Epithelial cell of proximal tubule (primary cell): ENCODE measurements around the gene FGFR3. TPM values are rescaled to one million over a fixed set of nuclear protein-coding genes. Genes with fewer than 3 reads are reported as not detected.

ENCODE experiments used
- DNase-seq: peaks from one replicate; pipeline ENCODE4 v3.0.0-alpha.2; 2011; ENCODE audit warnings: low read depth
- H3K4me3 ChIP-seq: 2 replicates; pipeline ENCODE4 v1.5.1; 2011; ENCODE audit warnings: low read depth, mild to moderate bottlenecking, low read length
- total RNA-seq: library from RNA; depleted of rRNA; stranded (reverse); fragments of >200 nt; gene quantifications from 2 replicates; pipeline ENCODE4 v1.2.3, GENCODE V29; 2015
- TF ChIP-seq, protein P1 (sequence below): conservative IDR thresholded peaks from 2 replicates; pipeline ENCODE4 v1.5.1; 2012; ENCODE audit warnings: low read depth, mild to moderate bottlenecking, low read length

FGFR3 gene
- total RNA-seq, 1 donor from 2014 or later, result 8.1 TPM

DNA sequence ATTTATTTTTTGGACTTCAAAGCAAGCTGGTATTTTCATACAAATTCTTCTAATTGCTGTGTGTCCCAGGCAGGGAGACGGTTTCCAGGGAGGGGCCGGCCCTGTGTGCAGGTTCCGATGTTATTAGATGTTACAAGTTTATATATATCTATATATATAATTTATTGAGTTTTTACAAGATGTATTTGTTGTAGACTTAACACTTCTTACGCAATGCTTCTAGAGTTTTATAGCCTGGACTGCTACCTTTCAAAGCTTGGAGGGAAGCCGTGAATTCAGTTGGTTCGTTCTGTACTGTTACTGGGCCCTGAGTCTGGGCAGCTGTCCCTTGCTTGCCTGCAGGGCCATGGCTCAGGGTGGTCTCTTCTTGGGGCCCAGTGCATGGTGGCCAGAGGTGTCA, 15.3 kb downstream of the FGFR3 start:
- H3K4me3 ChIP-seq, result no peak overlapping the region
- TF ChIP-seq, protein P1, sequence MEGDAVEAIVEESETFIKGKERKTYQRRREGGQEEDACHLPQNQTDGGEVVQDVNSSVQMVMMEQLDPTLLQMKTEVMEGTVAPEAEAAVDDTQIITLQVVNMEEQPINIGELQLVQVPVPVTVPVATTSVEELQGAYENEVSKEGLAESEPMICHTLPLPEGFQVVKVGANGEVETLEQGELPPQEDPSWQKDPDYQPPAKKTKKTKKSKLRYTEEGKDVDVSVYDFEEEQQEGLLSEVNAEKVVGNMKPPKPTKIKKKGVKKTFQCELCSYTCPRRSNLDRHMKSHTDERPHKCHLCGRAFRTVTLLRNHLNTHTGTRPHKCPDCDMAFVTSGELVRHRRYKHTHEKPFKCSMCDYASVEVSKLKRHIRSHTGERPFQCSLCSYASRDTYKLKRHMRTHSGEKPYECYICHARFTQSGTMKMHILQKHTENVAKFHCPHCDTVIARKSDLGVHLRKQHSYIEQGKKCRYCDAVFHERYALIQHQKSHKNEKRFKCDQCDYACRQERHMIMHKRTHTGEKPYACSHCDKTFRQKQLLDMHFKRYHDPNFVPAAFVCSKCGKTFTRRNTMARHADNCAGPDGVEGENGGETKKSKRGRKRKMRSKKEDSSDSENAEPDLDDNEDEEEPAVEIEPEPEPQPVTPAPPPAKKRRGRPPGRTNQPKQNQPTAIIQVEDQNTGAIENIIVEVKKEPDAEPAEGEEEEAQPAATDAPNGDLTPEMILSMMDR, result no peak
- no peak for DNase-seq

DNA sequence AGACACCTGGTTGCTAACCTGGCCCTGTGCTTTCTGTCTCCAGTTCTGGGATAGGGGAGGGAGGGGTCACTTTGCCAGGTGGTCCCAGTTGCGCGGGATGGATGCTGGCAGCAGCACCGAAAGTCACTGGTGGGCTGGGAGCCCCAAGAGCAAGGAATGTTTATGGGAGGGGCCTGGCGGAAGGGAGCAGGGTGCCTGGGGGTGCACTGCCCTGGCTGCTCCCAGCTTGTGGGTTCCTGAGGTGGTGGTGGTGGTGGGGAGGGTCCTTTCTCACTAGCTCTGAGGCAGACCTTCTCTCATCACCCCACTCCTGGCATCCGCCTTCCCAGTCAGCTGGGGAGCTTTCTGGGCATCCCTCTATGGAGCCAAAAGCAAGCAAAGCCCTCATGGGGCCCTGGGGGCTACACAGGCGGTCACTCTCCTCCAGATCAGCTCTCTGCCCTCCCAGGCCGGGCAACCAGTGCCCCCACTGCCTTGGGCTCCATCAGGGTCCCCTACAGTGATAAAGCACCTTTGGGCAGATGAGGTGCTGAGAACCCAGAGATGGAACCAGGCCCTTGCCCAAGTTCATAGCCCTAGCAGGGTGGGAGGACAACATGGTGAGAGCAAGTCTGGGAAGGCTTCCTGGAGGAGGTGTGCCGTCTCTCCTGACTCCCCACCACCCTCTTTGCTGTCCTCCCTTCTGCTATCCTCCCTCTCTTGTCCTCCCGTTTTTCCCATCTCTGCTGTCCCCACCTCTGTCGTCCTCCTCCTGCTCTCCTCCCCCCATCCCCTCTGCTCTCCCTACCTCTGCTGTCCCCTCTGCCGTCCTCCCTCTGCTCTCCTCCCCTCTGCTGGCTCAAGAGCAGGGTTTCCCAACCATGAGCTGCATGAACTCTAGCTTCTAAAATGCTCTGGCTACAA, 16.0 kb downstream of the FGFR3 start:
- no peak for DNase-seq
- TF ChIP-seq, protein P1, result no peak
- no peak overlapping the region for H3K4me3 ChIP-seq

DNA sequence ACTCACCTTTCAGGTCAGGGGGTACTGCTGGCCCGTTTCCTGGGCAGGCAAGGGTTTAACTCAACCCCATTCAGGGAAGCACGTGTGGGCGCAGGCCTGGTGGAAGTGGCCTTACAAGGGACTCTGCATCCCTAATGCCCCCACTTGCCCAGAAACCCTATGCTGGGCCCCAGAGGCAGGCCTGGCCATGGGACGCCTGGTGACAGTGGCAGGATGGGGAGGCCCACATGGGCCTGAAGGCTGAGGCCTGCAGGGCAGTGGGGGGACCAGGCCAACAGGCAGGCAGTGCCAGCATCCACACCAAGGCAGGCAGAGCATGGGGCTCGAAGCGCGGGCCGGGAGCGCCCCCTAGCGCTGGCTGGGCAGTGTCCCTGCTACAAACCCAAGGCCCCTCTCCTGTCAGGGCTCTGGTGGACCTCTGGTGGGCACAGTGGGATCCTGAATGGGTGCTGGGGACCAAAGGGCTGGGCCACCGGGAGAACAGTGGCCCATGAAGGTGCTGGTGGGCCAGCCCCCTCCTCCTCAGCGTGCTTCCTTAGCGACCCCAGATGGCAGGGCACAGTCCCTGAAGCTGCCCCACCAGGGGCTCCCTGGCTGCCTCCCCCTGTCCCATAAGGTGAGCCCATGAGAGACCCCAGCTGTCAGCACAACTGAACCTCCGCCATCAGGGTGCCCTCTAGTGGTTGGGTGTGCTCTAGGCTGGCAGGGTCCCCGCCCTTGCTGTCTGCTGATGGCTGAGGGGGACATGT, 16.8 kb downstream of the FGFR3 start:
- TF ChIP-seq, protein P1, result peak; percentile 80
- H3K4me3 ChIP-seq, result no peak overlapping the region
- DNase-seq, result no peak

DNA sequence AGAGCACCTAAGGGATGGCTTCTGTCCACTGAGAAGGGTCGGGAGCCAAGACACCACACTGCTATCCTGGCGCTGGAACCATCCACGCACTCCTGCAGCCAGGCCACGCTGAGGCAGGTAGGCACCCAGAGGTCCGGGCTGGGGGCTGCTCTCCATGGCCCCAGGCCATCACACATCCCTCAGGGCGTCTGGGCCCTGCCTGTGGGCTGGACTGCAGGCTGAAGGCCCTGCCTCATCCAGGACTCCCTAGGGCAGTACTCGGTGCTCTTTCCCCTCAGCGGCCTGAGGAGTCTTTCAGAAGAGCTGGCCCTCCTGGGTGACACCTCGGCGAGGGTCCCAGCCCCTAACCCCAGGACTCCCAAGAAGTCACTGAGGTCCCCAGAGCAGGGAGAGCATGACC, 17.7 kb downstream of the FGFR3 start:
- H3K4me3 ChIP-seq, result no peak overlapping the region
- no peak for DNase-seq
- TF ChIP-seq, protein P1, result no peak

DNA sequence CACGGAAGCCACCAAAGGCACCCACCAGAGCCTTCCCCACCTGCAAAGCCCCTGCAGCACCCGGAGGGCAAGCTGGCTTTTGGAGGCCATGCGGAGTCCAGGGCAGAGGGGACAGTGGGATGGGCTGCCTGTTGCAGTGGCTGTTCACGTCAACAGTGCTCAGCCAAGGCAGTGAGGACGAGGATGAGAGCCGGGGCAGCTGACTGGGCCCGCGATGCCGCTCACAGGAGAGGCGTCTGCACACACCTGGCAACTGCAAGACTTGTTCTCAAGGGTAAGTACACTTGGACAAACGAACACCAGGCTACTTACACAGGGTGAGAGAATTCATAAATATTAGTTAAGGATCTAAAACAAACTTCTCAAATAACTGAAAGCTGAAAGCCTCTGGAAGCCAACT, 19.6 kb downstream of the FGFR3 start:
- no peak overlapping the region for H3K4me3 ChIP-seq
- no peak for DNase-seq
- TF ChIP-seq, protein P1, result no peak

DNA sequence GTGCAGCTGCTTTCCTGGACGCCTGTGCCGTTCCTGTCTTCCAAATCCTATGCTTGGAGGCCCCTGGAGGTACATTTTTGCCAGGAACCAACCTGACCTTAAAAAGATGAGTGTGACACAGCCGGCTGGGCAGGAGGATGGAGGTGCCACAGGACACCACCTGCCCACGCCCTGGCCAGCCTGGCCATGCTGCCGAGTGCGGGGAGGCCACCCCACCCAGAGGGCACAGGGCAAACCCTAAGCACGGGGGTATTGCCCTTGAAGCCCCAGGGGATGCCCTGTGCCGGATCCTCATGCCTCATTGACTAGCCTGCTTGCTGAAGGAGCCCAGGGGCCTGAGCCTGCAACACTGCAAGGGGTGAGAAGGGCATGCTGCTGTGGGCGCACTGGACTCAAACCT, 20.1 kb downstream of the FGFR3 start:
- no peak for DNase-seq
- H3K4me3 ChIP-seq, result no peak overlapping the region
- TF ChIP-seq, protein P1, result no peak

DNA sequence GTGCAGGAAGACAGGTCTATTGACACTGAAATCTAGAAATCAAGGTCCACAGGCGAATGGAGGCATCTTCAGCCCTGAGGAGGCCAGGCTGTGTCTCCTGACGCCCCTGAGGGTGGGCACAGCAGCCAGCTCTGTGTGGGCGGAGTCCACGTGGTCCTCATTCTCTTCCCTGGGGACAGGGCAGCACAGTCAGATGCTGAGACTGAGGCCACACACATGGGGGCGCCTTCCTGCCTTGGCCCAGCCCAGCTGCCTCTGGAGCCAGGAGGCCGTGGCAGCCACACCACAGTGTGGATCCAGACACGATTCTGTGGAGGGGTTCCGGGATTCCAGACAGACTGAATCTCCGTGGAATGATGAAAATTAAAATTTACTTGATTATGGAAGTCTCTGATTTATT, 20.8 kb downstream of the FGFR3 start:
- TF ChIP-seq, protein P1, result peak; percentile 30
- DNase-seq, result no peak
- no peak overlapping the region for H3K4me3 ChIP-seq
